Tibial artery (tissue), 4 donors: Measurements from ENCODE around the gene TUBB2A.

Experiments used
- DNase-seq, 2 donors: peaks; one replicate each; pipeline ENCODE4 v3.0.0-alpha.2; 2019
- H3K27ac ChIP-seq, 2 donors: fragments of 200-600 bp; sonication (generic) in 1 of 2; 1 replicate in 1 of 2; 2 replicates in 1 of 2; pipeline ENCODE4 v1.5.1; 2018 to 2019; ENCODE audit warnings: mild to moderate bottlenecking in 1 of 2
- H3K27me3 ChIP-seq, 2 donors: fragments of 200-600 bp; sonication (generic) in 1 of 2; one replicate each; pipeline versions ENCODE4 v1.5.1 to v1.6.0; 2016 to 2019
- H3K36me3 ChIP-seq, 3 donors: fragments of 200-600 bp; sonication (generic) in 2 of 3; one replicate each; pipeline ENCODE4 v1.5.1; 2016 to 2019; ENCODE audit warnings: mild to moderate bottlenecking in 2 of 3
- H3K4me1 ChIP-seq, 4 donors: fragments of 200-600 bp; sonication (generic) in 2 of 4; 1 replicate in 3 of 4; 2 replicates in 1 of 4; pipeline ENCODE4 v1.5.1; 2016 to 2019
- H3K4me3 ChIP-seq, 2 donors: fragments of 200-600 bp; sonication (generic) in 1 of 2; 1 replicate in 1 of 2; 2 replicates in 1 of 2; pipeline ENCODE4 v1.5.1; 2018 to 2019; ENCODE audit warnings: mild to moderate bottlenecking in 2 of 2
- H3K9me3 ChIP-seq, 3 donors: fragments of 200-600 bp; sonication (generic) in 1 of 3; one replicate each; pipeline ENCODE4 v1.5.1; 2016 to 2019
- CTCF ChIP-seq, 2 experiments: fragments of 200-600 bp in 1 of 2; fragments of 450-650 bp in 1 of 2; IDR thresholded peaks; one replicate each; pipeline ENCODE4 v1.5.1; 2017 to 2019; ENCODE audit warnings: antibody characterized with exemption in 2 of 2, mild to moderate bottlenecking in 1 of 2, moderate library complexity in 1 of 2
- intact Hi-C: fragments of 100-400 bp; cut with DNase I; formaldehyde crosslinking; loops from one replicate; pipeline ENCODE4 v1.15.0; 2023; ENCODE audit warnings: low total_unique reads

Gene TUBB2A

GRCh38 chr6:3165631-3166534 is 8.5 kb upstream of the TUBB2A start:
- intact Hi-C loops = no loop called here

GRCh38 chr6:3164388-3164787 is 7.0 kb upstream of the TUBB2A start:
- no peak overlapping the region for H3K4me3 ChIP-seq
- intact Hi-C loops = no loop called here
- no peak for TF ChIP-seq CTCF (IDR thresholded peaks at IDR 0.05)
- H3K27ac ChIP-seq = no peak overlapping the region
- peaks cover 0 to 9% (median 2%) of the 10 kb centered on the region in 4 donors for H3K4me1 ChIP-seq
- no peaks in the 10 kb centered on the region for H3K9me3 ChIP-seq
- H3K27me3 ChIP-seq = no peaks in the 10 kb centered on the region
- DNase-seq = no peak
- no peaks in the 10 kb centered on the region for H3K36me3 ChIP-seq

More at GRCh38 chr6:3165631-3166534, 8.5 kb upstream of the TUBB2A start:
- H3K9me3 ChIP-seq = no peaks in the 10 kb centered on the region
- H3K4me1 ChIP-seq = peaks cover 0 to 9% (median 2%) of the 10 kb centered on the region in 4 donors
- no peaks in the 10 kb centered on the region for H3K36me3 ChIP-seq
- no peak for DNase-seq
- TF ChIP-seq CTCF (IDR thresholded peaks at IDR 0.05) = no peak
- no peak overlapping the region for H3K4me3 ChIP-seq
- no peak overlapping the region for H3K27ac ChIP-seq
- no peaks in the 10 kb centered on the region for H3K27me3 ChIP-seq

GRCh38 chr6:3163248-3163594 is 5.9 kb upstream of the TUBB2A start:
- H3K4me3 ChIP-seq = peak overlapping the region; percentile 72 to 76
- peaks cover 0 to 9% (median 4%) of the 10 kb centered on the region in 4 donors for H3K4me1 ChIP-seq
- intact Hi-C loops = no loop called here
- H3K9me3 ChIP-seq = no peaks in the 10 kb centered on the region
- peak overlapping the region; percentile 91 to 97 for H3K27ac ChIP-seq
- no peaks in the 10 kb centered on the region for H3K36me3 ChIP-seq
- H3K27me3 ChIP-seq = no peaks in the 10 kb centered on the region
- TF ChIP-seq CTCF (IDR thresholded peaks at IDR 0.05) = no peak
- DNase-seq = no peak

- Histone ChIP-seq H3K4me1 (peaks cover 0 to 9% (median 6%) of the 10 kb centered on the region in 4 donors), H3K36me3 (no peaks in the 10 kb centered on the region), H3K9me3 (no peaks in the 10 kb centered on the region), H3K4me3 (peak overlapping the region; percentile 72 to 76), H3K27ac (peak overlapping the region; percentile 91 to 97), H3K27me3 (no peaks in the 10 kb centered on the region)
- intact Hi-C loops = no loop called here
- peak; percentile 72 to 87 for DNase-seq
- TF ChIP-seq CTCF (IDR thresholded peaks at IDR 0.05) = peak in 1 of 2 experiments; percentile 9
These were observed 5.4 kb upstream of the TUBB2A start for GRCh38 chr6:3162565-3163247.

- Histone ChIP-seq H3K27me3 (no peaks in the 10 kb centered on the region), H3K4me1 (peaks cover 0 to 9% (median 7%) of the 10 kb centered on the region in 4 donors), H3K4me3 (peak overlapping the region; percentile 72 to 76), H3K36me3 (no peaks in the 10 kb centered on the region), H3K27ac (peak overlapping the region; percentile 91 to 97), H3K9me3 (no peaks in the 10 kb centered on the region)
- DNase-seq = no peak
- intact Hi-C loops = no loop called here
- no peak for TF ChIP-seq CTCF (IDR thresholded peaks at IDR 0.05)
These were observed 4.7 kb upstream of the TUBB2A start for GRCh38 chr6:3162067-3162497.
